Heart right ventricle (tissue), 16 donors: Measurements from ENCODE around the gene SAP30. TPM values are rescaled to one million over a fixed set of nuclear protein-coding genes. Genes with fewer than 3 reads are reported as not detected.
A peak's percentile ranks its signal among the peaks of the same experiment; 100 is the strongest.

ENCODE experiments used
- ATAC-seq, 8 donors: fragments of 200-7000 bp; cut with Tn5 transposase; one replicate each; pipeline ENCODE4 v1.9.1; 2020; ENCODE audit warnings: mild to moderate bottlenecking in 8 of 8, moderate library complexity in 8 of 8, moderate number of reproducible peaks in 1 of 8
- DNase-seq, 2 donors: peaks; one replicate each; pipeline ENCODE4 v3.0.0-alpha.2; 2020
- H3K27ac ChIP-seq, 10 donors: fragments of 200-600 bp; sonication (generic) in 2 of 10; one replicate each; pipeline versions ENCODE4 v1.5.0 to v1.8.0; 2020 to 2022; ENCODE audit warnings: mild to moderate bottlenecking in 3 of 10
- H3K27me3 ChIP-seq, 7 donors: fragments of 200-600 bp; one replicate each; pipeline ENCODE4 v1.8.0; 2021 to 2022; ENCODE audit warnings: mild to moderate bottlenecking in 2 of 7
- H3K36me3 ChIP-seq, 9 donors: fragments of 200-600 bp; sonication (generic) in 1 of 9; one replicate each; pipeline versions ENCODE4 v1.5.0 to v1.8.0; 2020 to 2022; ENCODE audit warnings: mild to moderate bottlenecking in 2 of 9
- H3K4me1 ChIP-seq, 9 donors: fragments of 200-600 bp; sonication (generic) in 1 of 9; one replicate each; pipeline versions ENCODE4 v1.5.0 to v1.8.0; 2020 to 2022; ENCODE audit warnings: mild to moderate bottlenecking in 4 of 9
- H3K4me3 ChIP-seq, 10 donors: fragments of 200-600 bp; sonication (generic) in 2 of 10; one replicate each; pipeline versions ENCODE4 v1.5.0 to v1.8.0; 2020 to 2022; ENCODE audit warnings: mild to moderate bottlenecking in 7 of 10, moderate library complexity in 2 of 10
- H3K9me3 ChIP-seq, 11 donors: fragments of 200-600 bp in 10 of 11; sonication (generic) in 2 of 11; one replicate each; pipeline versions ENCODE4 v1.5.0 to v1.8.0; 2013 to 2022; ENCODE audit warnings: mild to moderate bottlenecking in 2 of 11, control low read depth in 1 of 11, moderate library complexity in 1 of 11
- WGBS, 2 donors: extraction: QIAGEN DNeasy Blood & Tissue Kit; methylation state at CpG; one replicate each; pipeline ENCODE4 v1.1.7; 2013; ENCODE audit warnings: inconsistent platforms in 1 of 2; 5-methylcytosine and 5-hydroxymethylcytosine counted together
- intact Hi-C, 10 donors: fragments of 100-400 bp; cut with DNase I; formaldehyde crosslinking; loops; one replicate each; pipeline versions ENCODE4 v1.11.1 to v1.14.2; 2022
- polyA plus RNA-seq, 2 donors: library from polyadenylated mRNA; stranded (reverse); fragments of 200-250 nt; gene quantifications; one replicate each; pipeline ENCODE4 v1.2.3, GENCODE V29; 2013
- total RNA-seq, 10 donors: library from RNA; stranded (reverse); fragmentation: NEBNext Ultra II Directional in 3 of 10; extraction: Animal tissue kit (Norgen Biotek cat#: 25700) in 3 of 10; gene quantifications; one replicate each; pipeline versions ENCODE4 v1.2.1 to v1.2.4, GENCODE V29; 2021 to 2023
- TF ChIP-seq, protein P1 (sequence below), 9 donors: fragments of 200-600 bp; sonication (generic) in 2 of 9; IDR thresholded peaks; one replicate each; pipeline versions ENCODE4 v1.5.0 to v1.8.0; 2021 to 2022; ENCODE audit warnings: antibody characterized with exemption in 9 of 9, mild to moderate bottlenecking in 5 of 9, moderate library complexity in 1 of 9
- donor health status: Arrhythmogenic right ventricular cardiomyopathy.
- donor health status: ischemic (EF 13 %, LVEDD 7.1; RV severe dilation, severe dysfunction).
- donor health status: healthy with polysubstance abuse.
- donor health status: DM: no; HTN: yes; CAD: no.
- donor health status: DM: no; HTN: no; CAD: no.
- donor health status: ischemic (EF 25% LVEDD 6.9; RV normal size, moderate dysfunction).
- donor health status: ischemic (EF 25% LVEDD 5.7; RV mildly dilated, moderate dysfunction).
- donor health status: healthy.
- donor health status: DM: yes; HTN: yes; CAD: no.
- donor health status: Ischemic cardiomyopathy.
- donor health status: ischemic (EF 35%, LVEDD 5.7; RV mildly dilated, moderate dysfunction).
- donor health status: nonischemic (EF 11% LVEDD 7.7; RV severe dilation, severe dysfunction).
- donor health status: DM: yes; HTN: yes; CAD: no.
- donor health status: PGD.
- donor health status: ischemic (EF 29% LVEDD 5.4; RV normal size, mild dysfunction).
- donor health status: nonischemic (EF 23%, LVEDD 6.1; RV moderate dilation, normal function).

Gene SAP30
- total and polyA plus RNA-seq, 12 donors, result 4.0 to 22.2 (median 12.3) TPM

DNA sequence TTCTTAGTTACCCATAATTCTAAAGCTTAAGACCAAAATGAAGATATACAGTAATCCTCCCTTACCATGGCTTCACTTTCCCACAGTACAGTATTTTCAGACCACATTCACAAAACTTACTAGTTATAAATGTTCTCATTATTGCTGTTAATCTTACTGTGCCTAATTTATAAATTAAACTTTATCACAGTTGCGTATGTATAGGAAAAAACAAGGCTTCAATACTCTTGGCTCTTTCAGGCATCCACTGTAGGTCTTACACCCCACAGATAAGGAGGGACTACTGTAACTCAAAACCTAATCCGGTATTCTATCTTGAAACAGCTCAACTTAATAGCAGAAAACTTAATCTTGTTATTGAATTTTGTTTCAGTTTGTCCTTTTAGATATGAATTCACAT is 40.2 kb upstream of the SAP30 start:
- intact Hi-C loops, result loop anchor here in 1 of 10 donors (5.0 kb wide), 1 partner anchor 42 kb away; the partner anchor contains the start of gene SAP30
- no peak overlapping the region for H3K27ac ChIP-seq
- peaks cover 0 to 71% (median 20%) of the 10 kb centered on the region in 9 donors for H3K36me3 ChIP-seq
- H3K4me3 ChIP-seq, result peak overlapping the region in 1 of 10 donors; percentile 1
- no peaks in the 10 kb centered on the region for H3K27me3 ChIP-seq
- H3K4me1 ChIP-seq, result peaks cover 12 to 38% (median 25%) of the 10 kb centered on the region in 9 donors
- H3K9me3 ChIP-seq, result no peaks in the 10 kb centered on the region
- TF ChIP-seq, protein P1, sequence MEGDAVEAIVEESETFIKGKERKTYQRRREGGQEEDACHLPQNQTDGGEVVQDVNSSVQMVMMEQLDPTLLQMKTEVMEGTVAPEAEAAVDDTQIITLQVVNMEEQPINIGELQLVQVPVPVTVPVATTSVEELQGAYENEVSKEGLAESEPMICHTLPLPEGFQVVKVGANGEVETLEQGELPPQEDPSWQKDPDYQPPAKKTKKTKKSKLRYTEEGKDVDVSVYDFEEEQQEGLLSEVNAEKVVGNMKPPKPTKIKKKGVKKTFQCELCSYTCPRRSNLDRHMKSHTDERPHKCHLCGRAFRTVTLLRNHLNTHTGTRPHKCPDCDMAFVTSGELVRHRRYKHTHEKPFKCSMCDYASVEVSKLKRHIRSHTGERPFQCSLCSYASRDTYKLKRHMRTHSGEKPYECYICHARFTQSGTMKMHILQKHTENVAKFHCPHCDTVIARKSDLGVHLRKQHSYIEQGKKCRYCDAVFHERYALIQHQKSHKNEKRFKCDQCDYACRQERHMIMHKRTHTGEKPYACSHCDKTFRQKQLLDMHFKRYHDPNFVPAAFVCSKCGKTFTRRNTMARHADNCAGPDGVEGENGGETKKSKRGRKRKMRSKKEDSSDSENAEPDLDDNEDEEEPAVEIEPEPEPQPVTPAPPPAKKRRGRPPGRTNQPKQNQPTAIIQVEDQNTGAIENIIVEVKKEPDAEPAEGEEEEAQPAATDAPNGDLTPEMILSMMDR (IDR thresholded peaks at IDR 0.05), result no peak
- ATAC-seq (no peak), DNase-seq (no peak)
- WGBS, 2 donors, result 84 to 87% methylated on average over 2 of the region's 2 CpGs

DNA sequence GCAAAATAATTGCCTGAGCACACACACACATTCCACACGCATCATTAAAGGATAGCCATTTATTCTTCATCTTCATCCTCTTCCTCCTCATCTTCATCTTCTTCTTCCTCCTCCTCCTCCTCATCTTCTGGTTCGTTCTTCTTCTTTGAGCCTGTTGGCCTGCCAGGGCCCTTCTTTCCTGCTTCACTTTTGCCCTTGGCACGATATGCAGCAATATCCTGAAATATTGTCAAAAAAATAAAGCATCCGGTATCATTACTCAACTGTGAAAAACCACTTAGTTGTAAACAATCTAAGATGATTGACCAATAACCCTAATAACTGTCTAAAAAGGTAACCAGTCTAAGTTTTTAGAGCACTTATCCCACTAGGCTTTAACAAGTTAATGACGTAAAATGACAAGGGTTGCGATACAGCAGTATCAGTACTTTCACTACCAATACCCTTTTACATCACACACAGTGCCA is 38.7 kb upstream of the SAP30 start:
- H3K36me3 ChIP-seq, result peaks cover 0 to 58% (median 20%) of the 10 kb centered on the region in 9 donors
- TF ChIP-seq, protein P1 (IDR thresholded peaks at IDR 0.05), result no peak
- no peaks in the 10 kb centered on the region for H3K9me3 ChIP-seq
- intact Hi-C loops, result loop anchor here in 1 of 10 donors (5.0 kb wide), 1 partner anchor 40 kb away; the partner anchor contains the start of gene SAP30
- H3K4me3 ChIP-seq, result peak overlapping the region in 6 of 10 donors; percentile 69 to 96 (median 91)
- ATAC-seq (no peak), DNase-seq (no peak)
- H3K27ac ChIP-seq, result peak overlapping the region in 5 of 10 donors; percentile 92 to 100 (median 99)
- no peaks in the 10 kb centered on the region for H3K27me3 ChIP-seq
- H3K4me1 ChIP-seq, result peaks cover 12 to 40% (median 26%) of the 10 kb centered on the region in 9 donors
- WGBS, 2 donors, result 23 to 25% methylated on average over 6 of the region's 6 CpGs

GRCh38 chr4:173332963-173333657 is 37.6 kb upstream of the SAP30 start:
- H3K27me3 ChIP-seq, result no peaks in the 10 kb centered on the region
- H3K27ac ChIP-seq, result peak overlapping the region; percentile 92 to 100 (median 98)
- H3K4me3 ChIP-seq, result peak overlapping the region; percentile 69 to 100 (median 91)
- peaks cover 0 to 49% (median 18%) of the 10 kb centered on the region in 9 donors for H3K36me3 ChIP-seq
- intact Hi-C loops, result loop anchor here in 1 of 10 donors (5.0 kb wide), 1 partner anchor 39 kb away; the partner anchor contains the start of gene SAP30
- peaks cover 12 to 40% (median 26%) of the 10 kb centered on the region in 9 donors for H3K4me1 ChIP-seq
- ATAC-seq (no peak), DNase-seq (no peak)
- TF ChIP-seq, protein P1 (IDR thresholded peaks at IDR 0.05), result no peak
- WGBS, 2 donors, result 4 to 6% methylated on average over 21 of the region's 21 CpGs
- H3K9me3 ChIP-seq, result no peaks in the 10 kb centered on the region

DNA sequence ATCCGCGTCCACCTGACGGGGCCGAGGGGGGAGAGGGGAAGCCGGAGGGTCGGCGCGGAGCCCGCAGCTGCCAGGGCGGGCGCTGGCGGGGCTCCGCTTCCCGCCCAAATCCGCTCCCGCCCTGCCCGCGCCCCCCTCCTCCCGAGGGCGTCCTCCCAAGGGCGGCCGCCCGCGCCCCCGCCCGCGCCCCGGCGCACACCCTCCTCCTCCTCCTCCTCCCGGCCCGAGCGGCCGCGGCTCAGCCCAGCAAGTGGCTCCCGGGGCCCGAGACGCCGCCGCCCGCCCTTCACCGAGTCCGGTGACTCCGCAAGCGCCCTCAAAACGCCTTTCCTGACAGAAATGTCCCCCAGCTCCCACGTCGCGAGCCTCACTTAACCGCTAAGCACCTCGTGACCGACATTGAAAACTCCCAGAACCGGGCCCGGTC is 37.1 kb upstream of the SAP30 start:
- Histone ChIP-seq H3K4me3 (peak overlapping the region; percentile 69 to 100 (median 91)), H3K27me3 (no peaks in the 10 kb centered on the region), H3K27ac (peak overlapping the region; percentile 92 to 100 (median 98)), H3K9me3 (no peaks in the 10 kb centered on the region), H3K4me1 (peaks cover 12 to 40% (median 26%) of the 10 kb centered on the region in 9 donors), H3K36me3 (peaks cover 0 to 43% (median 14%) of the 10 kb centered on the region in 9 donors)
- TF ChIP-seq, protein P1 (IDR thresholded peaks at IDR 0.05), result no peak
- peak; percentile 59 to 75 for DNase-seq
- ATAC-seq, result peak; percentile 54 to 86 (median 62)
- intact Hi-C loops, result loop anchor here in 8 of 10 donors (1.0 to 5.0 kb wide), 5 partner anchors 35 to 39 kb away; partner anchors contain the start of gene SAP30 (in 5 of the 8)
- WGBS, 2 donors, result 0% methylated on average over 33 to 53 of the region's 53 CpGs
